HG03565 (cell line): ENCODE results near the gene LRRC72.
"Not testable (repeated sequence)": the region's sequence is repeated elsewhere in the genome, so short reads cannot be mapped to it uniquely, and the experiment has no call there.

Source experiments
- ATAC-seq: cut with Tn5 transposase; IDR thresholded peaks from one replicate; pipeline ENCODE4 v1.9.1; 2021; ENCODE audit warnings: mild to moderate bottlenecking, moderate library complexity; ENCODE audit not compliant: unreplicated experiment

LRRC72 gene

DNA sequence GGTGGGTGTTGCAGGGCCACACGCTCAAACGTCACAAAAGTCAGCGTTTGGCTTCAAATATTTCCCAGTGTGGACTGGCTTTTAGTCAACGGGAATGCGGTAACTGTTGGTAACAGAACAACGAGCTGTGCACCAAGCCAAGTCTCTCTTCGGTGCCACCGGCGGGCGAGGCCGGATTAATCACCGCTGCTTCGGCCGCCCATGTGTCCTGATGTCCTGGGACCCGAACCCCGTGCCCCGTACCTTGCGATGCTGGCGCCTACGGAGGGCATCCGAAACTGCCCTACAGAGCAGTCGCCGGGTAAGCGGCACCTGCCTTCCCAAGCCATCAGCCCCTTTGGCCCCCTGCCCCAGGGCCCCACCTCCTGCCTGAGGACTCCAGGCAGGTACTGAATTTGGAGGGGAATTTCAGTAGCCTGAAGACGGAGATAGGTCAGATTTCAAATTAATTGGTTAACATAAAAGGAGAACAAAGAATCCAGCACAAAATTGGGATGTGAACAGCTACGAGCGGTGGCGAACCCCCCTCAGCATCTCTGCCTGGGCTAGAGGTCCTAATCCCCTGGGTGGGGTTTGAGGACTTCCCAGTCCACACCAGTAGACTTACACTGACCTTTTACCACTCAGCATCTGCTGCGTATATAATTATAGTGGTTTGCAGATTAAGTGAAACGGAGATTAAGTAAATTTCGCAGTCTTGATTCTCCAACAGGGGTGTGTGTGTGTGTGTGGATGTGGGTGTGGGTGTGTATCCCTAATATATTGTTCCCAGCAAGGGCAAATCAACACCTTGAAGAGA lies at the start of gene LRRC72:
TSS of gene LRRC72 (plus strand) at position 84 of the 799 bp plus-strand sequence. CDS start at position 212, 128 bp downstream.
- no peak for ATAC-seq

DNA sequence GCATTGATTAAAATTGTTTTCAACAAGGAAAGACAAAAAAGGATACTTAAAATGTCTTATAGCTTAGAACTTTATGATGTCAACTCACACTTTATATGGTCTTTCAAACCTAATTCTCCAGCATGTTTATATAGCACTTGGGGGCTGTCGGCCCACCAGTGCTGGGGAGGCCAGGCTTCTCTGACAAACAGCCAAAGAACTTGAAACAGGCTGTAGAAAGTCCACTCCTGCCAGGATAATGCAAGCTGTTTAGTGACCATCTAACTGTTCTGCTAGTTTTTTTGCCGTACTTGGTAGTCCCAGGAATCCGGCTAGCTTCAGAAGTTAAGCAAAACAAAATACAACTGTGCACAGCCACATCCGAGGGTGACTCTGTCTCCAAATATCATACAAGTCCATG lies 47.5 kb upstream of the LRRC72 start:
- no peak for ATAC-seq

DNA sequence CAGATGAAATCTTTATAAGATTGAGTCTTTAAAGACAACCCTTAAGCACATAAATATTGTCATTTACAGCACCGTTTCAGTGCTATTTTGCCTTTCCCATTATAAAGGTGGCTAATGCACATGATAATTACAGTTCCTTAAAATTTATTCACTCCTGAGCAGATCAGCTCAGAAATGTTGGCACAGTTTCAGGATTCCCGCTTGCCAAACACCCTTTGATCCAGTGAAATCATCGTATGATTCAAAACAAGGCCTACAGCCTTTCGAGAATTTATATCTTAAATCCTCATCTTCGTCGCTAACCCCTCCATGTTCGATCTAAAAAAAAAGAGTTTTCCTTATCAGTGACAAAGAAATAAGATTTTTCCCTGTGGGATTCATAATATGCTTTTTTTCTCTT lies 47.0 kb upstream of the LRRC72 start:
- no peak for ATAC-seq

DNA sequence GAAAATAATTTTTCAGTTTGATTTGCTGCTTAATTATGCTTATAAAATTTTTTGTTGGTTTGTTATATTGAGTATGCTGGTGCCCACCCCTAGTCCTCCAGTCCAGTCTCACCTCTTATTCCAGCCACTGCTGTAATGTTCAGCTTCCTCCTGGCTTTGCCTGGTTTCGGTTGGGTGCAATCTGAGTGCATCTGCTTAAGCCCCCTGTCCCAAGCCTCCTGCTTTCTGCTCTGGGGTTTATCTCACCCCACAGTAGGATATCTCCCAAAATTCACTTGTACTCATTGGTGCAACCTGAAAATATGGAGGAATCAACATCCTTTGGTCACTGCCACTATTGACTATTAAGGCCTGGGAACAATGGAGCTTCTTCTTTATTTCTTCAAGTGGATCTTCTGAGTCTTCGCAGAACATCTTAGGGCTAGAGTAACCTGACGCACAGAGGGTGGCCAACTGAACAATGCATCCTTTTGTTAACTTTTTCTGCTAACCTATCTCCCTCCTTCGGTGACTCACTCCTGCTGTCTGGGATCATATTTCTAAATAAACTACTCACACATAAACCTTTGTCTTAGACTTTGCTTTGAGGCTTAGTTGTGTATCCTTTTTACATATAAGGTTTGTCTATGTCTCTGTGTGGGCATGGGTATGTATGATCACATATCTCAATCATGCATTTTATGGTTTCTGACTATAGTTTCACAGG lies 42.0 kb upstream of the LRRC72 start:
- ATAC-seq, result no peak

GRCh38 chr7:16491148-16491547 lies 35.5 kb upstream of the LRRC72 start:
- no peak for ATAC-seq

DNA sequence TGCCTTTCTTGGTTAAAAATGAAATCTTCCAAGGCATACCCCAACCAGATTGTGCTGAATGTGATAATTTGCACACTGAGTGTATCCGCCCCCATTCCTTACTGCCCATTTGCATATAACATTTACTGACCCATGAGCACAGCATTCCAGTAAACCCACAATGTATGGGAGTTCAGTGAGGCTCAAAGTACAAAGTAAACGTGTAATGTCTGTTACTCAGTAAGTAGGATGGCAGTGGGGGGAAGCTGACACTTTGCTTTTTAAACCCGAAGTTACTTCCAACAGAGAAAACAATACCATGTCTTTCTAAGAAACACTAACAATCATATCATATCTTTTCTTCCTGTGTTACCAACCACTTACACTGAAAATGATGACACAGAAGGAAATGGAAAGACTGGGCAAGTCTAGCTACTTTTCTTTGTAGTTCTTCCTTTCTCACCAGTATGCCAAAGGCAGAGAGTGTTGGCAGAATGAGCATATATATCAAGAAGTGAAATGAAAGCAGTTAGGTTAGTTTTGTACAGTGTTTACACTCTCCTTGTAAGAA lies 34.0 kb upstream of the LRRC72 start:
- no peak for ATAC-seq

DNA sequence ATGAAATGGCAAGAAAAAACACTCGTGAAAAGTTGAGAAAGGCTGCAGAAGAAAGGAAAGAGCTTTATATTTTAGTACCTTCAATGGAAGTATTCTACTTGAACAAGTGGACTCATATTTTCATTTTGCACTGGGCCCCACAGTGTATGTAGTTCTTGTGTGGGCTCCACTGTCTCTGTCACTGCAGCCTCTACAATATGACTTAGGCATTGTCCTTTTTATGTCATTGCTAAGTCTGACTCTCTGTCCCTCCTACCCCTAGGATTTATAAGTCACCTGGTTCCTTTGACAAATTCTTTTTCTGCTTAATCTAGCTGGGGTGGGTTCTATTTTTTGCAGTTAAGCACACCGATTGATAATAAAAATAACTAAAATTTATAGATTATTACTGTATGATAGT lies 33.4 kb upstream of the LRRC72 start:
- ATAC-seq, result no peak

- ATAC-seq, result no peak
Measured at GRCh38 chr7:16494551-16494950, 32.1 kb upstream of the LRRC72 start.

GRCh38 chr7:16494955-16495719 lies 31.5 kb upstream of the LRRC72 start:
- no peak for ATAC-seq

DNA sequence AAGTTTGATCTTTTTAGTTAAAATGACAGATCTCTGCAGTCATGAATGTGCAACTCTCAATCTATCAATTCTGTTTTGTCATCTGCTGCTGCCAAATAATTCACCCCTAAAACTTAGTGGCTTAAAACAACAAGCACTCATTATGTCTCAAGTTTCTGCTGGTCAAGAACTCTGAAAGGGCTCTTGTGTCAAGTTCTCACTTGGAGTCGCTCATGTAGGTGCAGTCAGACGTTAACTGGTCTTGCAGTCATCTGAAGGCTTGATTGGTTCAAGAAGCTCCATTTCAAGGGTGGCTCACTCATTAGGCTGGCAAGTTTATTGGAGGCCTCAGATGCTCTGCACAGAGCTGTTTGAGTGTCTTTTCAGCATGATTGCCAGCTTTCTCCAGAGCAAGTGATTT lies 28.5 kb upstream of the LRRC72 start:
- no peak for ATAC-seq

- no peak for ATAC-seq
Measured at GRCh38 chr7:16502303-16502702, 24.3 kb upstream of the LRRC72 start.

GRCh38 chr7:16504019-16504418 lies 22.6 kb upstream of the LRRC72 start:
- ATAC-seq, result no peak

GRCh38 chr7:16506422-16506821 lies 20.2 kb upstream of the LRRC72 start:
- not testable (repeated sequence) for ATAC-seq

- ATAC-seq, result no peak
Measured at GRCh38 chr7:16509829-16510228, 16.8 kb upstream of the LRRC72 start.

DNA sequence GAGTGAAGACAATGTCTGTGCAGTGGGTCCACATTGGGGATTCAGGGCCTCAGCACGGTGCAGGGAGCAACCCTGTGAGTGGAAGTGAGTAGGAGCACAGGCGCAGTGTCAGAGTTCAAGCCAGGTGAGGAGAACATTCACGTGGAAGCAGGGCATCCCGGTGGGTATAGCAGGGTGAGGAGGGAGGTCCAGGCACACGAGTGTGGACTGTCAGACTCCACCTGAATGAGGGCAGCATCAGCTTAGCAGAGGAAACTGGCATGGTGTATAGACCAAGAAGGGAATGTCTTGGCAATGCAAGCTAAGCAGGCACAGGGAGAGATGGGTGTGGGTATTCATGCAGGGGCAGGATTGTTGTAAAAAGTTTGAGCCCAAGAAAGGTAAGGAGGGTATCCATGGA lies 15.3 kb upstream of the LRRC72 start:
- ATAC-seq, result no peak

GRCh38 chr7:16512097-16512496 lies 14.5 kb upstream of the LRRC72 start:
- no peak for ATAC-seq

DNA sequence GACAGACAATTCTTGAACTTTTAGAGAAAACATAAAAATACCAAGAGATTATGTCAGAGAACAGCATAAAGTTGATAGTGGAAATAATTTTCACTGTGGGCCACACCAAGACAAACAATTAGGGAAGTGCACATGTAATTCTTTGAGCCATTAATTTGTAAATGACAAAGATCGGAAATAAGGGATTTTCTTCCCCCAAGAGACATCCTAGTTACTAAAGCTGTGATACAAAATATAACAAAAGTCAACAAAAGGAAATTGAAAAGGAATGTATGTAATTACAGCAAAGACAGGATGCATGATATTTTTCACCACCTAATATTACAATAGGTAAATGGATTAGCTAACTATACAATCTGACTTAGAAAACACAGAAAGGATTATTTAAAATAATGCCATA lies 12.4 kb upstream of the LRRC72 start:
- no peak for ATAC-seq

DNA sequence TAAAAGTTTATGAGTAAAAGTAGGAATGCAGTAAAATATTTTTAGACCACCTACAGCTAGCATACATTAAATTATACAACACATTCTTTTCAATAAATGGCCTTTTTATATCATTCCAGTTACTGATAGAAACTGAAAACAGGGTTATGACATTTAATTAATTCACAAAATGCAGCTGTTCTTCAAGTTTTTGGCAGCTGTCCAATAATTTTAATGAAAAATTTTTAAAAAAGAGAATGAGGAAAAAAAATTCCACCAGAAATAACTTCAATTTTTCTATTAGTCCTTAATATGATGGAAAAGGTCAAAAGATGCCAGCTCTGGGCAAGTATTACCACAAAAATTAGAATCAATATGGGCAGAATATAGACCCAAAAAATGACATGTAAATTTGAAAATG lies 11.9 kb upstream of the LRRC72 start:
- ATAC-seq, result no peak

DNA sequence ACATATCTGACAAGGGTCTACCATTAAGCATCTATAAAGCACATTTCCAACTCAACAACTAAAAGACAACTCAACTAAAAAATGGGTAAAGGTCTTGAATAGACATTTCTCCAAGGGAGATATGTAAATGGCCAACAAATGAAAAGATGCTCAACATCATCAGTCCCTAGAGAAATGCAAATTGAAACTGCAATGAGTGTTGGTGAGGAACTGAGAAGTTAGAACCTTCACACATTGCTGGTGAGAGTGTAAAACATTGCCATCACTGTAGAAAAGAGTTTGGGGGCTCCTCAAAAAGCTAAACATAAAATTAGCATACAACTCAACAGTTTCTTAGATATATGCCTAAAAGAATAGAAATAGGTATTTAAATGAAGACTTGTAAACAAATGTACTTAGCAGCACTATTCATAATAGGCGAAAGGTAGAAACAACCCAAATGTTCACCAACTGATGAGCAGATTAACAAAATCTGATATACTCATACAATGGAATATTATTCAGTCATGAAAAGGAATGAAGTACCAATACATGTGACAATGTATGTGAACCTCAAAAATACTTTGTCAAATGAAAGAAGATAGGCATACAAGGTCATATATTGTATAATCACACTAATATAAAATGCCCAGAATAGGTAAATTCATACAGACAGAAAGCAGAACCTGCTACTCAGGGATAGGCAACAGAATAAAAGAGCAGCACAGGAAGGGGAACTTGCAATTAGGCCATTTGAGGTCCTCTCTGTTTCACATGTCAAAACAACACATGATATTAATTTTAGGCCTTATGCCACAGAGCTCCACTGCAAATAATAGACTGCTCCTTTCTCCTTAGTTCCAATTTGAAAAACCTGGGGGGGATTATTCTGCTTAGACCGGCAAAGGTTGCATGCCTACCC lies 10.6 kb upstream of the LRRC72 start:
- ATAC-seq, result no peak

DNA sequence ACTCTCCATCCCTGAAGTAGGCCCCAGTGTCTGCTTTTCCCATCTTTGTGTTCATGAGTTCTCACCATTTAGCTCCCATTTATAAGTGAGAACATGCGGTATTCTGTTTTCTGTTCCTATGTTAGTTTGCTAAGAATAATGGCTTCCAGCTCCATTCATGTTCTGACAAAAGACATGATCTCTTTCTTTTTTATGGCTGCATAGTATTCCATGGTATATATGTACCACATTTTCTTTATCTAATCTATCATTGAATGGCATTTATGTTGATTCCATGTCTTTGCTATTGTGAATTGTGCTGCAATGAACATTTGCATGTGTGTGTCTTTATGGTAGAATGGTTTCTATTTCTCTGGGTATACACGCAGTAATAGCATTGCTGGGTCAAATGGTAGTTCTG lies 6.6 kb upstream of the LRRC72 start:
- not testable (repeated sequence) for ATAC-seq
